ENCODE measurements around the gene DMD. TPM values are rescaled to one million over a fixed set of nuclear protein-coding genes. Genes with fewer than 3 reads are reported as not detected.

The DMD gene
- total and polyA plus RNA-seq, 2 of the 8 experiments (the other 6 are each of a cell fraction or from before 2014, with no cell fraction given) = 4.8 to 7.4 TPM

GRCh38 chrX:31279359-31279758 lies 1932.0 kb downstream of the DMD start (continued):
- no peak for TF ChIP-seq CHD7 (IDR thresholded peaks at IDR 0.05; ENCODE audit: insufficient replicate concordance, low read length)
- TF ChIP-seq RAD21 (IDR thresholded peaks at IDR 0.05 in 1 of 2, conservative IDR thresholded peaks at IDR 0.05 in 1 of 2; ENCODE audit: low read depth in 2 of 2, low read length in 2 of 2) = peak; percentile 53 to 71
- no peak for TF ChIP-seq SP2 (IDR thresholded peaks at IDR 0.05; ENCODE audit: low read length)
- no peak for TF ChIP-seq RBBP5 (IDR thresholded peaks at IDR 0.05; ENCODE audit: borderline replicate concordance, low read depth, low read length)
- no peak for TF ChIP-seq TBP (IDR thresholded peaks at IDR 0.05; ENCODE audit: low read depth, low read length)
- TF ChIP-seq SUZ12 (IDR thresholded peaks at IDR 0.05; ENCODE audit: low read length) = no peak
- TF ChIP-seq SIX5 (IDR thresholded peaks at IDR 0.05; ENCODE audit: low read depth, low read length) = no peak

All from H1 (cell line).